Left lung (tissue), 10 donors: ENCODE results near the gene KCNS3. TPM values are rescaled to one million over a fixed set of nuclear protein-coding genes. Genes with fewer than 3 reads are reported as not detected.
A peak's percentile ranks its signal among the peaks of the same experiment; 100 is the strongest.

Experiments
- ATAC-seq: fragments of 200-7000 bp; cut with Tn5 transposase; one replicate; pipeline ENCODE4 v1.9.1; 2020; ENCODE audit warnings: moderate library complexity
- DNase-seq, 4 donors: peaks; one replicate each; pipeline ENCODE4 v3.0.0-alpha.2; 2013 to 2020
- H3K27ac ChIP-seq, 2 donors: fragments of 200-600 bp; sonication (generic) in 1 of 2; one replicate each; pipeline versions ENCODE4 v1.5.0 to v1.8.0; 2020 to 2021
- H3K27me3 ChIP-seq, 2 donors: fragments of 200-600 bp; sonication (generic) in 1 of 2; one replicate each; pipeline versions ENCODE4 v1.5.0 to v1.8.0; 2020 to 2021
- H3K36me3 ChIP-seq, 2 donors: fragments of 200-600 bp; sonication (generic) in 1 of 2; one replicate each; pipeline versions ENCODE4 v1.5.0 to v1.8.0; 2020 to 2021
- H3K4me1 ChIP-seq, 2 donors: fragments of 200-600 bp; one replicate each; pipeline ENCODE4 v1.8.0; 2021
- H3K4me3 ChIP-seq, 2 donors: fragments of 200-600 bp; sonication (generic) in 1 of 2; one replicate each; pipeline versions ENCODE4 v1.5.0 to v1.8.0; 2020 to 2021; ENCODE audit warnings: mild to moderate bottlenecking in 1 of 2
- H3K9me3 ChIP-seq, 2 donors: fragments of 200-600 bp; sonication (generic) in 1 of 2; one replicate each; pipeline versions ENCODE4 v1.5.0 to v1.8.0; 2020 to 2021
- CTCF ChIP-seq, 2 donors: fragments of 200-600 bp; sonication (generic) in 1 of 2; IDR thresholded peaks; one replicate each; pipeline versions ENCODE4 v1.5.0 to v1.8.0; 2021; ENCODE audit warnings: antibody characterized with exemption in 2 of 2
- intact Hi-C, 2 donors: fragments of 100-400 bp; cut with DNase I; formaldehyde crosslinking; loops; one replicate each; pipeline versions ENCODE4 v1.11.2 to v1.14.2; 2022
- polyA plus RNA-seq, 6 donors: library from polyadenylated mRNA; unstranded; fragments of 120-200 nt; gene quantifications; one replicate each; pipeline ENCODE4 v1.2.1, GENCODE V29; 2013; ENCODE audit not compliant: insufficient read length in 6 of 6
- total RNA-seq, 2 donors: library from RNA; stranded (reverse); fragmentation: NEBNext Ultra II Directional; extraction: Animal tissue kit (Norgen Biotek cat#: 25700); gene quantifications; one replicate each; pipeline ENCODE4 v1.2.1, GENCODE V29; 2021
- donor health status: DM: no; HTN: yes; CAD: no.
- donor health status: DM: no; HTN: no; CAD: no.

KCNS3 gene
- total and polyA plus RNA-seq, 8 donors = 23.0 to 48.2 (median 31.0) TPM

DNA sequence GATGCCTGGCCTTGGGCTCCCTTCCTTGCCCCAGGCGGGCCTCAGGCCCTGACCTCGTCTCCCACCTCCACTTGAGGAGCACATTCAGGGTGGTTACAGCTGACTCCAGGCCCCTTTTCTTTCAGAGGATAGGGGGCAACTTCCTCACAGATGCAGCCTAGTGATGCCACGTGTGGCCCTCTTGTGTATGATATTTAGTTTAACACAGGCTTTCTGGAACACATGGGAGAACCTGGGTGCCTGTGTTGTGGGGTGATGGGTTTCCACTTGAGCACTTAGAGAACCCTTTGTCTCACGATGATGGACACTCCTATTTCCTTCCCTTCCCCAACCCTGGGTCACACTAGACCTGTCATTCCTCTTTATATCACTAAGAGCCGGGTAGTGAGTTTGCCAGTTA, 6.8 kb upstream of the KCNS3 start:
- no peak overlapping the region for H3K27ac ChIP-seq
- TF ChIP-seq CTCF (IDR thresholded peaks at IDR 0.05) = no peak
- H3K4me3 ChIP-seq = no peak overlapping the region
- no peaks in the 10 kb centered on the region for H3K9me3 ChIP-seq
- DNase-seq = no peak
- intact Hi-C loops = no loop called here
- H3K4me1 ChIP-seq = no peaks in the 10 kb centered on the region
- no peak for ATAC-seq
- H3K36me3 ChIP-seq = no peaks in the 10 kb centered on the region
- peaks cover 0 to 17% of the 10 kb centered on the region in 2 donors for H3K27me3 ChIP-seq

- TF ChIP-seq CTCF (IDR thresholded peaks at IDR 0.05) = no peak
- intact Hi-C loops = no loop called here
- Histone ChIP-seq H3K27me3 (peaks cover 4 to 31% of the 10 kb centered on the region in 2 donors), H3K9me3 (no peaks in the 10 kb centered on the region), H3K27ac (no peak overlapping the region), H3K36me3 (no peaks in the 10 kb centered on the region), H3K4me3 (no peak overlapping the region), H3K4me1 (peaks cover 5% of the 10 kb centered on the region in 2 donors)
- no peak for ATAC-seq
- DNase-seq = no peak
These were observed 5.4 kb upstream of the KCNS3 start for GRCh38 chr2:17873021-17873420.

DNA sequence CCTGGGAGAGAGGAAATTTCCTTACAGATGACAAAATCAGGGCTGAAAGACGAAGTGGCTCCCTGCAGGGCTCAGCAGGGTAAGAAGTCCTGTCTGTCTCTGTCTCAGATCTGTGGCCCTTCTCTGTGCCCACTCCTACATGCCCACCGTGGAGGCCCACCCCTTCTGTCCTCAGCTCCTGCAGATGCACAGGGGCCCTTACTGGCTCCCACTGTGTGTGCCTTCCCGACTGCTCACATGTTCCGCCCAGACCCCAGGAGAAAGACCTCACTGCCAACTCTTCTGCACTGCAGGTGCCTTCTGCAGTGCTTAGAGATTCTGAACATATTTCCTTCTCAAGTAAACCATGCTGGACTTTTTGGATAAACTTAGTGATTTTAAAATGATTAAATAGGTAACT, 1.9 kb upstream of the KCNS3 start:
- no peak overlapping the region for H3K4me3 ChIP-seq
- intact Hi-C loops = no loop called here
- ATAC-seq = no peak
- H3K4me1 ChIP-seq = peaks cover 10 to 21% of the 10 kb centered on the region in 2 donors
- H3K36me3 ChIP-seq = no peaks in the 10 kb centered on the region
- DNase-seq = no peak
- peaks cover 4 to 67% of the 10 kb centered on the region in 2 donors for H3K27me3 ChIP-seq
- no peak overlapping the region for H3K27ac ChIP-seq
- no peak for TF ChIP-seq CTCF (IDR thresholded peaks at IDR 0.05)
- no peaks in the 10 kb centered on the region for H3K9me3 ChIP-seq

DNA sequence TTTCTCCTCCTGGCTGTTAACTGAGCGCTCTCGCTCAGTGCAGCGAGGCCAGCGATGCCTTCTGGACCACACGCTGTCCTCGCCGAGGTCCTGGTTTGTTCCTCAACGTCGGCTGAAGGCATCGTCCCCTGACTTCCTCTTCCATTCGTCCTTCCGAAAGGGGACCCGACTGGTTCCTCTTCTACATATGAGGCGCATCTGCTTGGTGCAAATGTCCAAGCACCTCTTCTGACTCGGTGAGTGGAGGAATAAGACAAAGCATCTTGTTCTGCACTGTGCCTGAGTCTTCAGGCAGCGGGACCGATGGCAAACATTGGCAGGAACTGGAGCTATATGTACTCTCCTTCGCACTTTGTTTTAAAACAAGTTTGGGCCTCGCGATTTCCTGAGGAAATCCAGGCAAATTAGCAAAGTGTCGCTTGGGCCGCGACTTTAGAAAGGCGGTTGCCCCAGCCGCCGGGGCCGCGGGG, 621 bp upstream of the KCNS3 start:
- no peak for TF ChIP-seq CTCF (IDR thresholded peaks at IDR 0.05)
- ATAC-seq (no peak), DNase-seq (peak in 2 of 4 donors; percentile 16 to 23)
- no peaks in the 10 kb centered on the region for H3K36me3 ChIP-seq
- peaks cover 10 to 21% of the 10 kb centered on the region in 2 donors for H3K4me1 ChIP-seq
- peaks cover 4 to 74% of the 10 kb centered on the region in 2 donors for H3K27me3 ChIP-seq
- peak overlapping the region; percentile 19 to 69 for H3K27ac ChIP-seq
- no peaks in the 10 kb centered on the region for H3K9me3 ChIP-seq
- intact Hi-C loops = no loop called here
- H3K4me3 ChIP-seq = peak overlapping the region; percentile 61 to 72

- peak; percentile 48 to 86 (median 75) for DNase-seq
- Histone ChIP-seq H3K4me3 (peak overlapping the region; percentile 61 to 72), H3K9me3 (no peaks in the 10 kb centered on the region), H3K4me1 (peaks cover 10 to 21% of the 10 kb centered on the region in 2 donors), H3K27me3 (peaks cover 4 to 74% of the 10 kb centered on the region in 2 donors), H3K36me3 (no peaks in the 10 kb centered on the region), H3K27ac (peak overlapping the region; percentile 75 to 81)
- no peak for TF ChIP-seq CTCF (IDR thresholded peaks at IDR 0.05)
- intact Hi-C loops = no loop called here
- ATAC-seq = peak; percentile 86
These were observed 858 bp downstream of the KCNS3 start for GRCh38 chr2:17879137-17879912.
